HAP-1 (cell line): ENCODE measurements around the gene GALNT9.

Experiments used
- DNase-seq, 2 experiments: peaks; one replicate each; pipeline ENCODE4 v3.0.0-alpha.2; 2016 to 2020; ENCODE audit warnings: low spot score in 2 of 2
- H3K27me3 ChIP-seq: fragments of 250-450 bp; sonication (Bioruptor Pico); 2 replicates; pipeline ENCODE4 v1.5.1; 2020; ENCODE audit warnings: low read depth, mild to moderate bottlenecking, moderate library complexity
- H3K36me3 ChIP-seq: fragments of 250-450 bp; sonication (Bioruptor Pico); replicated peaks from 2 replicates; pipeline ENCODE4 v1.5.1; 2020; ENCODE audit warnings: mild to moderate bottlenecking
- H3K4me1 ChIP-seq: fragments of 250-450 bp; sonication (Bioruptor Pico); 2 replicates; pipeline ENCODE4 v1.5.1; 2020; ENCODE audit warnings: mild to moderate bottlenecking
- H3K4me3 ChIP-seq: fragments of 250-450 bp; sonication (Bioruptor Pico); 2 replicates; pipeline ENCODE4 v1.5.1; 2020; ENCODE audit warnings: mild to moderate bottlenecking, moderate library complexity
- H3K9me3 ChIP-seq: fragments of 250-450 bp; sonication (Bioruptor Pico); 2 replicates; pipeline ENCODE4 v1.5.1; 2020; ENCODE audit warnings: mild to moderate bottlenecking, moderate library complexity
- in situ Hi-C: fragments of 300-500 bp; cut with MboI; formaldehyde crosslinking; loops from 3 replicates; pipeline ENCODE4 v1.14.3; 2020; ENCODE audit warnings: low sequenced_read_pairs, inconsistent platforms, mixed read lengths

GALNT9 gene

DNA sequence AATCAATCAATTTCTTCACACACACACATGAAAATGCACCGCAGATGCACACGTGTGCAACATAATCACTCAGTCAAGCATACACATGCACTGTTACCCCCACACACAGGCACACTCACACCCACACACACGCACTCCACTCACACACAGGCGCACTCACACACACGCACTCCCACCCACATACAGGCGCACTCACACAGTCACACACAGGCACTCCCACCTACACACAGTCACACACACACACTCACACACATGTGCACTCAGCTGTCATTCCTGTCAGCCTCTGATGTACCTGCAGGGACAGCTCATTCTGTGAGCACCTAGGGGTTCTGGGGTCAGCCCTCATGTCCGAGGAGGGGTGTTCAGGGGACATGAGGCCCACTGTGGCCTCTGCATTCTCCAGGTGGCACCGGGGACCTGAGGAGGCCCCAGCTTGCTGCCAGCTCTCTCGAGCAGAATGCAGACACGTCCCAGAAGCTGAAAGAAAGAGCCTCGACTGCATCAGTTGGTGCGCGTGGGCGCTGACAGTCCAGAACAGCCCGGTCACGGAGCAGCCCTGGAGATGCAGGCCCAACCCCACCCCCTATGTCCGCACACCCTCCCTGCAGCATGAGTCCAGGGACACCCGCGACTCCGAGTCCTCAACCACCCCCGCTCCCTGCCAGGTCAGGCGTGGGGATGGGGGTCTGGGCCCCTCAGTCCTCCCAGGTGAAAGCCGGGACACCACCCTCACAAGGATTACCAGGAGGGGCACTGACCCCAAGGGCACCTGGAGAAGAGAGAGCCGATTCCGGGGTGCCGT is 115.8 kb downstream of the GALNT9 start:
- in situ Hi-C loops, result no loop called here
- no peak for DNase-seq
- Histone ChIP-seq H3K9me3 (no peaks in the 10 kb centered on the region), H3K36me3 (no peaks in the 10 kb centered on the region), H3K27me3 (no peaks in the 10 kb centered on the region; the same call in 1 of the 2 replicates), H3K4me1 (no peaks in the 10 kb centered on the region), H3K4me3 (no peak overlapping the region)

GRCh38 chr12:132211816-132212215 is 117.6 kb downstream of the GALNT9 start:
- in situ Hi-C loops, result no loop called here
- Histone ChIP-seq H3K9me3 (no peaks in the 10 kb centered on the region), H3K27me3 (peaks cover 2% of the 10 kb centered on the region; the same call in 1 of the 2 replicates)

DNA sequence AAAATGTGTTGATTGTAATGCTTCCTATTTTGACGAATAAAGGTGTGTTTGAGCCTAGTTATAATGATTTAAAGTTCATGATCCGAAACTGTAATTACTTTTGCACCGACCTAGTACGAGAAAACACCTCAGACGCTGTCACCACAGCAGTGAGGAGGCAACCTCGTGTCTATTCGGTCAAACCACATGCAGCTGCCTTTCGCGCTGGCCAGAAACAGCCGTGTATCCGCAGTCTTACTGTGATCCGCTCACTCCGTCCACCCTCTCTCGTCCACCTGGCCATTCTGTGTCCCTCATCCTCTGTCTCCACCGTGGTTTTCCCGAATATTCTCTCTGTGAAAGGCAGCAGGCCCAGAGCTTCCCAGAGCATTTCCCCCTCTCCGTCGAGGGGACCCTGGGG is 118.1 kb downstream of the GALNT9 start:
- peaks cover 2% of the 10 kb centered on the region; the same call in 1 of the 2 replicates for H3K27me3 ChIP-seq
- no peak for DNase-seq
- no peak overlapping the region for H3K4me3 ChIP-seq
- no peaks in the 10 kb centered on the region for H3K36me3 ChIP-seq
- no peaks in the 10 kb centered on the region for H3K9me3 ChIP-seq
- in situ Hi-C loops, result no loop called here
- no peaks in the 10 kb centered on the region for H3K4me1 ChIP-seq

More at GRCh38 chr12:132211816-132212215, 117.6 kb downstream of the GALNT9 start:
- DNase-seq, result no peak
- H3K4me3 ChIP-seq, result no peak overlapping the region
- no peaks in the 10 kb centered on the region for H3K36me3 ChIP-seq
- no peaks in the 10 kb centered on the region for H3K4me1 ChIP-seq

GRCh38 chr12:132210223-132211055 is 119.0 kb downstream of the GALNT9 start:
- DNase-seq, result no peak
- no peak overlapping the region for H3K4me3 ChIP-seq

DNA sequence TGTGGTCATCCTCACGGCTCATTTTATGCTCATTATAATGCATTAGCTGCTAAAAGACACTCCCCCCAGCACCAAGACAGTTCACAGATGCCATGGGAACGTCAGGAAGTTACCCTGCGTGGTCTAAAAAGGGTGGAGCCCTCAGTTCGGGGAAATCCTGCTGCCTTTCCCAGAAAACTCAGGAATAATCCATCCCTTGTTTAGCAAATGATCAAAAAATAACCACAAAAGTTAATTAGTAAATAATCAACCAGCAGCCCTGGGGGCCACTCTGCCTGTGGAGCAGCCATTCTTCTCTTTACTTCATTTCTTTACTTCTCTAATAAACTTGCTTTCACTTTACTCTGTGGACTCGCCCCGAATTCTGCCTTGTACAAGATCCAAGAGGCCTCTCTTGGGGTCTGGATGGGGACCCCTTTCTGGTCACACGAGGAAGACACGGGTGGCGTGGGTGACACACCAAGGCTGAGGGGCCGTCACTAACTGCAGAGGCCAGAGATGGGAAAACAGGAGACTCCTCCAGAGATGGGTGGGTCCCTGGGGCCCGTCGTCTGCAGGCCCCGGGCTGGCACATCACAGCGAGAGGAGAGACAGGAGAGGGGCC is 119.7 kb downstream of the GALNT9 start:
- Histone ChIP-seq H3K36me3 (no peaks in the 10 kb centered on the region), H3K4me1 (no peaks in the 10 kb centered on the region), H3K27me3 (peaks cover 18% of the 10 kb centered on the region), H3K4me3 (no peak overlapping the region), H3K9me3 (no peaks in the 10 kb centered on the region)
- in situ Hi-C loops, result no loop called here
- no peak for DNase-seq

More at GRCh38 chr12:132210223-132211055, 119.0 kb downstream of the GALNT9 start:
- H3K4me1 ChIP-seq, result no peaks in the 10 kb centered on the region
- H3K36me3 ChIP-seq, result no peaks in the 10 kb centered on the region
- peaks cover 11% of the 10 kb centered on the region for H3K27me3 ChIP-seq
- H3K9me3 ChIP-seq, result no peaks in the 10 kb centered on the region
- in situ Hi-C loops, result no loop called here

- H3K4me1 ChIP-seq, result no peaks in the 10 kb centered on the region
- H3K27me3 ChIP-seq, result peaks cover 32% of the 10 kb centered on the region
- in situ Hi-C loops, result no loop called here
- no peak overlapping the region for H3K4me3 ChIP-seq
- no peaks in the 10 kb centered on the region for H3K9me3 ChIP-seq
- DNase-seq, result no peak
- no peaks in the 10 kb centered on the region for H3K36me3 ChIP-seq
Observed at GRCh38 chr12:132208153-132208823, 121.1 kb downstream of the GALNT9 start.

- no peak for DNase-seq
- no peaks in the 10 kb centered on the region for H3K4me1 ChIP-seq
- H3K36me3 ChIP-seq, result no peaks in the 10 kb centered on the region
- no peak overlapping the region for H3K4me3 ChIP-seq
- in situ Hi-C loops, result no loop called here
- peaks cover 35% of the 10 kb centered on the region for H3K27me3 ChIP-seq
- no peaks in the 10 kb centered on the region for H3K9me3 ChIP-seq
Observed at GRCh38 chr12:132207083-132207775, 122.2 kb downstream of the GALNT9 start.

- H3K27me3 ChIP-seq, result peaks cover 35% of the 10 kb centered on the region
- no peaks in the 10 kb centered on the region for H3K36me3 ChIP-seq
- no peaks in the 10 kb centered on the region for H3K4me1 ChIP-seq
- no peak for DNase-seq
- H3K4me3 ChIP-seq, result no peak overlapping the region
- in situ Hi-C loops, result no loop called here
- H3K9me3 ChIP-seq, result no peaks in the 10 kb centered on the region
Observed at GRCh38 chr12:132206046-132206434, 123.3 kb downstream of the GALNT9 start.

DNA sequence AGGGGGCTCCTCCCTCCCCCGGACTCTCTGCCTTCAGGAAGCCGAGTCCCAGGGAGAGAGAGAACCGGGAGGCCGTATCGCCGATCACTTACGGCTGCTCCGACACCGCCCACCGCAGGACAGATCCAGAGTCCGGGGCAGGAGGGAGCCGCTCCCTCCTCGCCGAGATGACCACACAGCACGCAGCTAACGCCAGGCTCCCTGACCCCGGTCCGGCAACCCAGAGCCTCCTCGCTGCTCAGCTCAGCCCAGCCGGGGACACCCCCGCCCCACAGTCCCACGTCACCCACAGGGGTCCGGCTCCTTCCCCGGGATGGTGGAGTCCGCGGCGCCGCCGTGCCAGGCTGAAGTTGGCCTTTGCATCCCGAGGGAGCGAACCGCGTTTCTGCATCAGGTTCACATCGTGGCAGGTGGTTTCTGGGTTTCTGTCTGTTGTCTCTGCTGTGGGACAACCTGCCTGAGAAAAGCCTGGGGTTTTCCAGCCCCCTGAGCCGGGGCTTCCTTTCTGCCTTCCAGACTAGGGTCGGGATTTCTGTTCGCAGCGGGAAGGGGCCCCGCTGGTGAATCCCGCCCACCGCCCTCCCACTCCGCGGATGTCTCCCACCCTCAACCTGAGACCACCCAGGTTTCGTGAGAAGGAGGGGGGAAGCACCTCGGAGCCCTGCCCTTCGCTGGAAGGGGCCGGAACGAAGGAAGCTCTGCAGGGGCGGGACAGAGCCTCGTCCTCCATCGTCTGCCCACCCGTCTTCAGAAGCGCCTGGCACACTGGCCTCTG is 123.9 kb downstream of the GALNT9 start:
- peaks cover 35% of the 10 kb centered on the region for H3K27me3 ChIP-seq
- in situ Hi-C loops, result no loop called here
- no peaks in the 10 kb centered on the region for H3K36me3 ChIP-seq
- no peak for DNase-seq
- no peaks in the 10 kb centered on the region for H3K9me3 ChIP-seq
- H3K4me1 ChIP-seq, result no peaks in the 10 kb centered on the region
- no peak overlapping the region for H3K4me3 ChIP-seq

GRCh38 chr12:132204793-132205270 is 124.6 kb downstream of the GALNT9 start:
- DNase-seq, result no peak
- in situ Hi-C loops, result no loop called here
- no peaks in the 10 kb centered on the region for H3K36me3 ChIP-seq
- no peak overlapping the region for H3K4me3 ChIP-seq
- no peaks in the 10 kb centered on the region for H3K9me3 ChIP-seq
- H3K27me3 ChIP-seq, result peaks cover 35% of the 10 kb centered on the region
- H3K4me1 ChIP-seq, result no peaks in the 10 kb centered on the region

DNA sequence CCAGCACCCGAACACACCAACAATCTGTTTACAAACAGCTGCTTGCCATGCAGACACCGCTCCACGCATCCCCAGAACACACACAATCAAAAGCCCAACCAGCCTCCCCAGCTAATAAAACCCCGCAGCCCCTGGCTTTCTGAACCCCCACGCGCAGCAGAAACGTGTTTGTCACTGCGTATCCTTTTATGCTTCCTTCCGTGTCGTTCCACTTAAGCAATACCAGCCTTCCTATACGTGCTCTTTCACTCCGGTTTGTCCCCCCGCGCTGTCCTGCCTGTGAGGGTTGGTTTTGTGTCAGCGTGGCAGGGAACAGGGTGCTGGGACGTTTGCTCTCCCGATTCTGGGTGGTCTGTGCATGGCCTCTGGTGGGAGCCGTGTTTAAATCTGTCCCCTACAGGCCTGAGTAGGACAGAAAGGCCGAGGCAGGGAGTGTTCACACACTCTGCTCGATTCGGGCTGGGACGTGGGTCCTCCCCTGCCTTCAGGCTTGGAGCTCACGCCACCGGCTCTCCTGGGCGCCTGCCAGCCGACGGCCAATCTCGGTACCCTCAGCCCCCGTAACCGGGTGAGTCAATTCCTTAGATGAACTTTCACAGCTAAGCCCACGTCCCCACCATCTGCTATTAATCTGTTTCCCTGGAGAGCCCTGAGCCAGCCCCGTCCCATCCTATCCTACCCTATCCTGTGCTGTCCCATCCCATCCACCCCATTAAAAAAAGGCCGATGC is 125.2 kb downstream of the GALNT9 start:
- H3K27me3 ChIP-seq, result peaks cover 35% of the 10 kb centered on the region
- H3K9me3 ChIP-seq, result no peaks in the 10 kb centered on the region
- in situ Hi-C loops, result no loop called here
- H3K4me3 ChIP-seq, result no peak overlapping the region
- H3K4me1 ChIP-seq, result no peaks in the 10 kb centered on the region
- H3K36me3 ChIP-seq, result no peaks in the 10 kb centered on the region
- DNase-seq, result no peak
